Large intestine (tissue), 3 donors: ENCODE measurements around the gene NSD1. TPM values are rescaled to one million over a fixed set of nuclear protein-coding genes. Genes with fewer than 3 reads are reported as not detected.
A peak's percentile ranks its signal among the peaks of the same experiment; 100 is the strongest.

ENCODE experiments used
- DNase-seq, 2 donors: peaks; one replicate each; pipeline versions ENCODE4 v3.0.0 to v3.0.0-alpha.2; 2013
- H3K27ac ChIP-seq: one replicate; pipeline ENCODE4 v1.5.1; 2013; ENCODE audit warnings: low read length
- H3K27me3 ChIP-seq: 2 replicates; pipeline ENCODE4 v1.6.1; 2013; ENCODE audit warnings: low read length; ENCODE audit not compliant: control insufficient read depth, insufficient read depth
- H3K36me3 ChIP-seq: 2 replicates; pipeline ENCODE4 v1.6.1; 2013; ENCODE audit warnings: low read length; ENCODE audit not compliant: control insufficient read depth, insufficient read depth
- H3K4me1 ChIP-seq: one replicate; pipeline ENCODE4 v1.6.1; 2013; ENCODE audit warnings: low read length; ENCODE audit not compliant: control insufficient read depth, insufficient read depth
- H3K4me3 ChIP-seq: one replicate; pipeline ENCODE4 v1.5.1; 2013; ENCODE audit warnings: low read length
- H3K9me3 ChIP-seq: one replicate; pipeline ENCODE4 v1.6.1; 2013; ENCODE audit warnings: mild to moderate bottlenecking, low read depth, low read length, moderate library complexity; ENCODE audit not compliant: control insufficient read depth
- WGBS: methylation state at CpG from one replicate; pipeline ENCODE4 v1.1.5; 2013; ENCODE audit warnings: low lambda C conversion rate; ENCODE audit not compliant: insufficient coverage; 5-methylcytosine and 5-hydroxymethylcytosine counted together
- polyA plus RNA-seq: library from polyadenylated mRNA; unstranded; fragments of 120-200 nt; gene quantifications from one replicate; pipeline ENCODE4 v1.2.1, GENCODE V29; 2013

NSD1 gene
- polyA plus RNA-seq, 1 donor, result 27.2 TPM

DNA sequence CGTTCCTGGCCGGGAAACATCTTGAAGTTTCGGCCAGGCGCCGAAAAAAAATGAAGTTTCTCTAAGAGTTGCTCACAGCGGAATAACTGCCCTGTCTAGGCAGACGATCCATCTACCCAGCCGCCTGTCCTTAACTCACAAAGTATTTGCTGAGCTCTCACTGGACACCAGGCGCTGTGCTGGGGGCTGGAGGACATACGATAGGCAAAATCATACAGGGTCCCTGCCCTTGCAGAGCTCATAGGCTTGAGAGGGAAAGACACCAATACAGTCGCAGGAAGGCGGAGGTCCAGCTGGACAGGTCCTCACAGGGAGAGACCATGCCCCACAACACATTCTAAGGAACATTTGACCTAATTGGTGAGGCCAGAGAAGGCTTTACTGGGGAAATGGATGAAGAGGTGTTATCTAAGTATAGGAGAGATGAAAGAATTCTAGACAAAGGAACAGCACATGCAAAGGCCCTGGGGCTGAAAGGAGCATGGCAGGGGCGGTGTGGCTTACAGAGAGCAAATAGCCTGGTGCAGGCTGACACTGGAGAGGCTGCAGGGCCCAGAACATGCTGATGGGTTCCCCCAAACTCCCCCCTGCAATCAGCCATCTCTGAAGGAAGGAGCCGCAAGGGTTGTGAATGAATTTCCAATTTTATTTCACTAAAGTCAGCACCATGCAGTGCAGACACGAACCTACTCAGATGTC lies 180.1 kb downstream of the NSD1 start:
- no CpG with 5 or more reads among the region's 15 CpGs for WGBS
- peaks cover 7% of the 10 kb centered on the region for H3K36me3 ChIP-seq
- no peak overlapping the region for H3K4me3 ChIP-seq
- no peaks in the 10 kb centered on the region for H3K9me3 ChIP-seq
- no peak overlapping the region for H3K27ac ChIP-seq
- H3K4me1 ChIP-seq, result peaks cover 28% of the 10 kb centered on the region
- H3K27me3 ChIP-seq, result no peaks in the 10 kb centered on the region
- DNase-seq, result no peak

DNA sequence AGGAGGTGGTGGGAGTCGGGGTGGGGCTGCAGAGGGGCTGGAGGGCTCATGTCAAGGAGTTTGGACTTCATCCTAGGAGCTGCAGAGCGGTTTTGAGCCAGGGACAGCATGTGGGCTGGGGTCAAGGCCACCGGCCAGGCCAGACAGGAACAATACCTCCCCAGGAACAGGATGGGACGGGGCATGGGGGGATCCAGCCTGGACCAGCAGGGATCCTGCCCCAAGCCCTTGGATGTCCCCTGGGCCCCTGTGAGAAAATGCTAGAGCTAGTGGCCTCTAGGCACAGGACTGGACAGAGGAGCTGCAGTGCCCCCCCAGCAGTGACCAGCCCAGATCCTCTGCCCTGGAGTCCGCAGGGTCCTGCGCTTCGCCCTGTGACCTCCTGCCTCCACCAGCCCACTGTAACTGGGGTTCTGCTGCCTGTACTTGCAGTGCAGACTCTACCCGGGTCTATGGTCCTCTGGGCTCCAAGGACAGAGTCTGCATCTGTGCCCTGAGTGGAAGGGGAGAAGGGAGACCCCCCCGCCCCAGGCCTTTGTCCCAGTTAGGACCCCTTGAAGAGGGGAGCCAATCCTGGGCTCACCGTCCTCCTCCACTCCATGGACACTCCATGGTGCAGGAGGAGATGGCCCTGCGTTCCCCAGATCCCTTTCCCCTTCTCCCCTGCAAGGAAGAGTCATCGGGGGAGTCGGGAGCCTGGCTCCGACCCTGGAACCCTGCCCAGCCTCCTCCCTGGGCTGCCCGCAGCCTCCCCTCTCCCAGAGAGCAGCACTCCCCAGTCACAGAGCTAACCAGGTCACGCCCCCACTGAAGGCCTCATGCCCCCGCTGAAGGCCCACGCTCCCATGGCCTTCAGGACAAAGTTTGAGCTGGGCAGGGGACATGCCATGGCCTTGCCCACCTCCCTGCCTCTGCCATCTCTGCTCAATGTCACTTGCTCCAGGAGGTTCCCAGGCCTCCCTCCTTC lies 181.1 kb downstream of the NSD1 start:
- peaks cover 26% of the 10 kb centered on the region for H3K4me1 ChIP-seq
- WGBS, result 80% methylated on average over 1 of the region's 18 CpGs
- no peaks in the 10 kb centered on the region for H3K9me3 ChIP-seq
- H3K36me3 ChIP-seq, result peaks cover under 1% of the 10 kb centered on the region
- H3K4me3 ChIP-seq, result no peak overlapping the region
- DNase-seq, result no peak
- H3K27ac ChIP-seq, result no peak overlapping the region
- no peaks in the 10 kb centered on the region for H3K27me3 ChIP-seq

- peaks cover 19% of the 10 kb centered on the region for H3K4me1 ChIP-seq
- no CpG with 5 or more reads among the region's 7 CpGs for WGBS
- H3K27me3 ChIP-seq, result no peaks in the 10 kb centered on the region
- DNase-seq, result no peak
- H3K4me3 ChIP-seq, result no peak overlapping the region
- H3K36me3 ChIP-seq, result peaks cover 5% of the 10 kb centered on the region
- H3K27ac ChIP-seq, result no peak overlapping the region
- no peaks in the 10 kb centered on the region for H3K9me3 ChIP-seq
Observed at GRCh38 chr5:177315411-177315810, 181.8 kb downstream of the NSD1 start.

- H3K36me3 ChIP-seq, result peaks cover 5% of the 10 kb centered on the region
- no peaks in the 10 kb centered on the region for H3K9me3 ChIP-seq
- no peak for DNase-seq
- H3K27me3 ChIP-seq, result no peaks in the 10 kb centered on the region
- H3K4me1 ChIP-seq, result peaks cover 13% of the 10 kb centered on the region
- WGBS, result 90% methylated on average over 2 of the region's 3 CpGs
- no peak overlapping the region for H3K4me3 ChIP-seq
- no peak overlapping the region for H3K27ac ChIP-seq
Observed at GRCh38 chr5:177316005-177316404, 182.4 kb downstream of the NSD1 start.

- Histone ChIP-seq H3K4me3 (no peak overlapping the region), H3K4me1 (peaks cover 1% of the 10 kb centered on the region), H3K27me3 (no peaks in the 10 kb centered on the region), H3K36me3 (peaks cover 5% of the 10 kb centered on the region), H3K9me3 (no peaks in the 10 kb centered on the region), H3K27ac (peak overlapping the region; percentile 27)
- peak; percentile 71 to 76 for DNase-seq
- no CpG with 5 or more reads among the region's 7 CpGs for WGBS
Observed at GRCh38 chr5:177317959-177318377, 184.4 kb downstream of the NSD1 start.

- DNase-seq, result no peak
- peaks cover 4% of the 10 kb centered on the region for H3K4me1 ChIP-seq
- WGBS, result no CpG with 5 or more reads among the region's 14 CpGs
Observed at GRCh38 chr5:177319913-177320588, 186.5 kb downstream of the NSD1 start.

DNA sequence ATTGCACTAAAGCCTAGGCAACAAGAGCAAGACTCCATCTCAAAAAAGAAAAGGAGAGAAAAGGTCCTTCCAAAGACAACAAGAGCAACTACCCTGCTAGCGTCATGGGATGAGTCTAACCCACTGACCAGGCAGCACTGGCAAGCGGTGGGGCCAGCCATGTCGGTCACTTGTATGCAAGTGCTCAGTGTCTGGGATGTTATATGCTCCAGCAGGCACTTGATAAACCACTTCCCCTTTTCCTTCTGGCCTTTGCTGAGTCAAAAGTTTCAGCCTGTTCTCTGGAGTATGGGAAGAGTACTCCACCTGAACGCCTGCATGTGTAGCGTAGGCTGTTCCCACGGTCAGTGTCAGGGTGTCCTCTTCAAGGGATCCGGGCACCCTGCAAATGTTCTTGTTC lies 187.3 kb downstream of the NSD1 start:
- Histone ChIP-seq H3K27me3 (no peaks in the 10 kb centered on the region), H3K4me1 (peaks cover 13% of the 10 kb centered on the region), H3K36me3 (peaks cover 5% of the 10 kb centered on the region), H3K4me3 (no peak overlapping the region), H3K9me3 (no peaks in the 10 kb centered on the region), H3K27ac (no peak overlapping the region)
- DNase-seq, result no peak
- WGBS, result 100% methylated on average over 1 of the region's 7 CpGs

More at GRCh38 chr5:177319913-177320588, 186.5 kb downstream of the NSD1 start:
- Histone ChIP-seq H3K9me3 (no peaks in the 10 kb centered on the region), H3K36me3 (peaks cover 5% of the 10 kb centered on the region), H3K27me3 (no peaks in the 10 kb centered on the region), H3K4me3 (no peak overlapping the region), H3K27ac (no peak overlapping the region)

- no CpG with 5 or more reads among the region's 1 CpG for WGBS
- H3K9me3 ChIP-seq, result no peaks in the 10 kb centered on the region
- peak overlapping the region; percentile 56 for H3K27ac ChIP-seq
- peaks cover 20% of the 10 kb centered on the region for H3K36me3 ChIP-seq
- DNase-seq, result peak in 1 of 2 donors; percentile 83
- H3K4me3 ChIP-seq, result no peak overlapping the region
- no peaks in the 10 kb centered on the region for H3K27me3 ChIP-seq
- peaks cover 29% of the 10 kb centered on the region for H3K4me1 ChIP-seq
Observed at GRCh38 chr5:177325868-177326381, 192.4 kb downstream of the NSD1 start.

- no peak overlapping the region for H3K4me3 ChIP-seq
- H3K36me3 ChIP-seq, result peaks cover 39% of the 10 kb centered on the region
- no peaks in the 10 kb centered on the region for H3K27me3 ChIP-seq
- DNase-seq, result peak in 1 of 2 donors; percentile 34
- H3K9me3 ChIP-seq, result no peaks in the 10 kb centered on the region
- H3K27ac ChIP-seq, result peak overlapping the region; percentile 16
- WGBS, result no CpG with 5 or more reads among the region's 28 CpGs
- H3K4me1 ChIP-seq, result peaks cover 29% of the 10 kb centered on the region
Observed at GRCh38 chr5:177327539-177328522, 194.3 kb downstream of the NSD1 start.
